HEK293 (cell line): ENCODE measurements around the gene IL25.

Experiments
- CTCF ChIA-PET: fragments of 350-600 bp; formaldehyde crosslinking; extraction: SDS; loops from one replicate; lab custom pipeline; 2021; ENCODE audit warnings: antibody characterized with exemption; lab: Yijun Ruan, JAX
- POLR2A ChIA-PET: fragments of 300-600 bp; formaldehyde crosslinking; extraction: SDS; loops from one replicate; lab custom pipeline; 2020; ENCODE audit warnings: antibody characterized with exemption, inconsistent platforms; lab: Yijun Ruan, JAX
- H3K27ac ChIP-seq: fragments of 200-500 bp; sonication (Bioruptor generic); 2 replicates; pipeline ENCODE4 v1.5.1; 2014; ENCODE audit warnings: low read depth, low read length, control low read depth, inconsistent platforms; ENCODE audit errors: extremely low read depth
- H3K36me3 ChIP-seq, 2 experiments: fragments of 200-500 bp in 1 of 2; sonication (Bioruptor generic) in 1 of 2; 1 replicate in 1 of 2; 2 replicates in 1 of 2; pipeline ENCODE4 v1.5.1; 2014 to 2017; ENCODE audit warnings: inconsistent platforms in 2 of 2, low read length in 2 of 2; ENCODE audit not compliant: control insufficient read depth in 2 of 2, insufficient read depth in 1 of 2
- H3K4me1 ChIP-seq: fragments of 200-500 bp; sonication (Bioruptor generic); 2 replicates; pipeline ENCODE4 v1.5.1; 2014; ENCODE audit warnings: mild to moderate bottlenecking, low read length, inconsistent platforms; ENCODE audit not compliant: control insufficient read depth, insufficient read depth
- H3K4me3 ChIP-seq: 2 replicates; pipeline ENCODE4 v1.5.1; 2011; ENCODE audit warnings: low read depth, mild to moderate bottlenecking, control low read depth, low read length, moderate library complexity
- H3K9me3 ChIP-seq: fragments of 200-500 bp; sonication (Bioruptor generic); 2 replicates; pipeline ENCODE4 v1.5.1; 2014; ENCODE audit warnings: low read depth, low read length, inconsistent platforms; ENCODE audit not compliant: control insufficient read depth, insufficient read depth
- SP2 ChIP-seq: fragments of 450-650 bp; formaldehyde crosslinking; IDR thresholded peaks from 2 replicates; pipeline ENCODE4 v1.5.1; 2016; ENCODE audit warnings: missing biosample characterization, missing genetic modification characterization
- SP7 ChIP-seq: fragments of 450-650 bp; formaldehyde crosslinking; IDR thresholded peaks from 2 replicates; pipeline ENCODE4 v1.5.1; 2016; ENCODE audit warnings: missing biosample characterization, missing genetic modification characterization
- ZBTB20 ChIP-seq: fragments of 450-650 bp; formaldehyde crosslinking; IDR thresholded peaks from 2 replicates; pipeline ENCODE4 v1.5.1; 2016; ENCODE audit warnings: missing biosample characterization, missing genetic modification characterization
- ZNF2 ChIP-seq: fragments of 450-650 bp; formaldehyde crosslinking; IDR thresholded peaks from 2 replicates; pipeline ENCODE4 v1.5.1; 2016; ENCODE audit warnings: missing biosample characterization, missing genetic modification characterization
- ZNF248 ChIP-seq: fragments of 450-650 bp; formaldehyde crosslinking; IDR thresholded peaks from 2 replicates; pipeline ENCODE4 v1.5.1; 2017; ENCODE audit warnings: missing biosample characterization, missing genetic modification characterization
- ZNF416 ChIP-seq: fragments of 450-650 bp; formaldehyde crosslinking; IDR thresholded peaks from 2 replicates; pipeline ENCODE4 v1.5.1; 2016; ENCODE audit warnings: missing biosample characterization, missing genetic modification characterization
- ZNF423 ChIP-seq: fragments of 450-650 bp; formaldehyde crosslinking; IDR thresholded peaks from 2 replicates; pipeline ENCODE4 v1.5.1; 2016; ENCODE audit warnings: missing biosample characterization, missing genetic modification characterization
- ZNF514 ChIP-seq: fragments of 450-650 bp; formaldehyde crosslinking; IDR thresholded peaks from 2 replicates; pipeline ENCODE4 v1.5.1; 2016; ENCODE audit warnings: missing biosample characterization, missing genetic modification characterization
- ZNF843 ChIP-seq: fragments of 450-650 bp; formaldehyde crosslinking; IDR thresholded peaks from 2 replicates; pipeline ENCODE4 v1.5.1; 2016; ENCODE audit warnings: missing biosample characterization, missing genetic modification characterization
- TF ChIP-seq, protein P1 (sequence below): fragments of 450-650 bp; formaldehyde crosslinking; IDR thresholded peaks from 2 replicates; pipeline ENCODE4 v1.5.1; 2016; ENCODE audit warnings: missing biosample characterization, missing genetic modification characterization, low read depth
- TF ChIP-seq, protein P2 (sequence below): fragments of 450-650 bp; formaldehyde crosslinking; IDR thresholded peaks from 2 replicates; pipeline ENCODE4 v1.5.1; 2016; ENCODE audit warnings: missing biosample characterization, missing genetic modification characterization
- TF ChIP-seq, protein P3 (sequence below): fragments of 450-650 bp; formaldehyde crosslinking; IDR thresholded peaks from 2 replicates; pipeline ENCODE4 v1.5.1; 2016; ENCODE audit warnings: missing biosample characterization, missing genetic modification characterization, borderline replicate concordance
- TF ChIP-seq, protein P4 (sequence below): fragments of 450-650 bp; formaldehyde crosslinking; IDR thresholded peaks from 2 replicates; pipeline ENCODE4 v1.5.1; 2016; ENCODE audit warnings: missing biosample characterization, missing genetic modification characterization
- TF ChIP-seq, protein P5 (sequence below): fragments of 450-650 bp; formaldehyde crosslinking; IDR thresholded peaks from 2 replicates; pipeline ENCODE4 v1.5.1; 2016; ENCODE audit warnings: missing biosample characterization, missing genetic modification characterization
- TF ChIP-seq, protein P6 (sequence below): fragments of 450-650 bp; formaldehyde crosslinking; IDR thresholded peaks from 2 replicates; pipeline ENCODE4 v1.5.1; 2016; ENCODE audit warnings: missing biosample characterization, missing genetic modification characterization
- TF ChIP-seq, protein P7 (sequence below): fragments of 450-650 bp; formaldehyde crosslinking; IDR thresholded peaks from 2 replicates; pipeline ENCODE4 v1.5.1; 2016; ENCODE audit warnings: missing biosample characterization, missing genetic modification characterization

Gene IL25

DNA sequence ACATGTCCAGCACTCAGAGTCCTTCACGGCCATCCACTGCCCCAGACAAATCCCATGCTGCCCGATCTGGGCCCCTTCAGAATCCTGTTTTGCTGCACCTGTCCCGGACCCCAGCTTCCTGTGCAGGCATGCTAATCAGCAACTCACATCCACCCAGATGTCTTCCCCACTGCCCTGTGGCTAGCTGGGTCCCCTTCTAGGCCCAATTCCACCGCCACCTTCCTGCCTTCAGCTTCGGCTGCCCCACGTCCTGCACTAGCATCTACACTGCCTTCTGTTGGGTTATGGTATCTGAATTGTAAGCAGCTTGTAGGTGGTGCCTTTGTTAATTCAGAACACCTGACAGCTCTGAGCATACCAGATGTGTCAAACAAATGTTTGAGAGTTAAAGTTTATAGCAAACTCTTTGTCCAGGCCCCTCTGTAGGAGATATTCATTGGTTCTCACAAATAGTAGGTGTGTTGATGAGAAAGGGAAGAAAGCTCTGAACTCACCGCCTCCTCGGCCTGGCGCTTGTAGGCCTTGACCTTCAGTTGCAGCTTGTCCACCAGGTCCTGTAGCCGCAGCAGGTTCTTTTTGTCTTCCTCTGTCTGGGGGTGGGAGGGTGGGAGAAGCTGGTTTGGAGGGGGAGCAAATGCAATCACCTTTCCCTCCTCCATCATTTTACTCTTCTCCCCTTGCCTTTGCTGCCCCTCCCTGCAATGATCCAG lies 10.3 kb downstream of the IL25 start (continued):
- TF ChIP-seq, protein P1, sequence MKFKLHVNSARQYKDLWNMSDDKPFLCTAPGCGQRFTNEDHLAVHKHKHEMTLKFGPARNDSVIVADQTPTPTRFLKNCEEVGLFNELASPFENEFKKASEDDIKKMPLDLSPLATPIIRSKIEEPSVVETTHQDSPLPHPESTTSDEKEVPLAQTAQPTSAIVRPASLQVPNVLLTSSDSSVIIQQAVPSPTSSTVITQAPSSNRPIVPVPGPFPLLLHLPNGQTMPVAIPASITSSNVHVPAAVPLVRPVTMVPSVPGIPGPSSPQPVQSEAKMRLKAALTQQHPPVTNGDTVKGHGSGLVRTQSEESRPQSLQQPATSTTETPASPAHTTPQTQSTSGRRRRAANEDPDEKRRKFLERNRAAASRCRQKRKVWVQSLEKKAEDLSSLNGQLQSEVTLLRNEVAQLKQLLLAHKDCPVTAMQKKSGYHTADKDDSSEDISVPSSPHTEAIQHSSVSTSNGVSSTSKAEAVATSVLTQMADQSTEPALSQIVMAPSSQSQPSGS (tag by site-specific recombination), result no peak
- TF ChIP-seq ZBTB20 (tag by site-specific recombination) (no peak), ZNF514 (tag by site-specific recombination) (no peak)
- TF ChIP-seq, protein P2, sequence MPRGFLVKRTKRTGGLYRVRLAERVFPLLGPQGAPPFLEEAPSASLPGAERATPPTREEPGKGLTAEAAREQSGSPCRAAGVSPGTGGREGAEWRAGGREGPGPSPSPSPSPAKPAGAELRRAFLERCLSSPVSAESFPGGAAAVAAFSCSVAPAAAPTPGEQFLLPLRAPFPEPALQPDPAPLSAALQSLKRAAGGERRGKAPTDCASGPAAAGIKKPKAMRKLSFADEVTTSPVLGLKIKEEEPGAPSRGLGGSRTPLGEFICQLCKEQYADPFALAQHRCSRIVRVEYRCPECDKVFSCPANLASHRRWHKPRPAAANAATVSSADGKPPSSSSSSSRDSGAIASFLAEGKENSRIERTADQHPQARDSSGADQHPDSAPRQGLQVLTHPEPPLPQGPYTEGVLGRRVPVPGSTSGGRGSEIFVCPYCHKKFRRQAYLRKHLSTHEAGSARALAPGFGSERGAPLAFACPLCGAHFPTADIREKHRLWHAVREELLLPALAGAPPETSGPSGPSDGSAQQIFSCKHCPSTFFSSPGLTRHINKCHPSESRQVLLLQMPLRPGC, result no peak
- TF ChIP-seq, all 188 proteins: peak for 0

DNA sequence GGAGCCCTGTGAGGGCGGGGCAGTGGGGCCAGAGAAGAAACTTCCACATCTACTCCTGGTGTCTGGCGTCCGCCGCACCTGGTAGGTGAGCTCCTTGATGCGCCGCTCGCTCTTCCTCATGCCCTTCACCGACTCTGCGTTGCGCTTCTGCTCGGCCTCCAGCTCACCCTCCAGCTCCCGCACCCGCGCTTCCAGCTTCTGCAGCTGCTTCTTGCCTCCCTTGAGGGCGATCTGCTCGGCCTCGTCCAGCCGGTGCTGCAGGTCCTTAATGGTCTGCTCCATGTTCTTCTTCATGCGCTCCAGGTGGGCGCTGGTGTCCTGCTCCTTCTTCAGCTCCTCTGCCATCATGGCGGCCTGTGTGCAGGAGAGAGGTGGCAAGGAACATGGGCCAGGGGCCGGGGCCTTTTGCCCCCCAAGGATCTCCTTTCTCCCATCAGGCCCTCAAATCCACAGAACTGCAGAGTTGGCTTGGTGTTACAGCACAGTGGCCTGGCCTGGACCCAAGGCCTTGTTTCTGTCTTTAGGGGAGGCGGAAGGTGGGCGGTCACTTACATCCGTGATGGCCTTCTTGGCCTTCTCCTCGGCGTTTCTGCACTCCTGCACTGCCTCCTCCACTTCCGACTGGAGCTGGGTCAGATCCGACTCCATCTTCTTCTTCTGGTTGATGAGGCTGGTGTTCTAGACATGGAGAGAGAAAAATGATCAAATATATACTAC lies 11.9 kb downstream of the IL25 start:
- no peaks in the 10 kb centered on the region for H3K9me3 ChIP-seq
- H3K27ac ChIP-seq, result no peak overlapping the region
- CTCF ChIA-PET, result interaction anchor here (0.5 to 1.2 kb wide), 3 partner anchors 82 to 263 kb away, joined by 3 read pairs; no protein-coding TSS in a partner anchor
- TF ChIP-seq, protein P2, result no peak
- TF ChIP-seq ZNF248 (no peak), ZNF423 (tag by site-specific recombination) (no peak), ZNF843 (tag by site-specific recombination) (no peak), ZNF2 (tag by site-specific recombination) (no peak), SP7 (tag by site-specific recombination) (no peak), SP2 (tag by site-specific recombination) (no peak), ZNF416 (no peak)
- TF ChIP-seq, protein P3, sequence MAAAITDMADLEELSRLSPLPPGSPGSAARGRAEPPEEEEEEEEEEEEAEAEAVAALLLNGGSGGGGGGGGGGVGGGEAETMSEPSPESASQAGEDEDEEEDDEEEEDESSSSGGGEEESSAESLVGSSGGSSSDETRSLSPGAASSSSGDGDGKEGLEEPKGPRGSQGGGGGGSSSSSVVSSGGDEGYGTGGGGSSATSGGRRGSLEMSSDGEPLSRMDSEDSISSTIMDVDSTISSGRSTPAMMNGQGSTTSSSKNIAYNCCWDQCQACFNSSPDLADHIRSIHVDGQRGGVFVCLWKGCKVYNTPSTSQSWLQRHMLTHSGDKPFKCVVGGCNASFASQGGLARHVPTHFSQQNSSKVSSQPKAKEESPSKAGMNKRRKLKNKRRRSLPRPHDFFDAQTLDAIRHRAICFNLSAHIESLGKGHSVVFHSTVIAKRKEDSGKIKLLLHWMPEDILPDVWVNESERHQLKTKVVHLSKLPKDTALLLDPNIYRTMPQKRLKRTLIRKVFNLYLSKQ (tag by site-specific recombination), result no peak
- TF ChIP-seq, protein P4, sequence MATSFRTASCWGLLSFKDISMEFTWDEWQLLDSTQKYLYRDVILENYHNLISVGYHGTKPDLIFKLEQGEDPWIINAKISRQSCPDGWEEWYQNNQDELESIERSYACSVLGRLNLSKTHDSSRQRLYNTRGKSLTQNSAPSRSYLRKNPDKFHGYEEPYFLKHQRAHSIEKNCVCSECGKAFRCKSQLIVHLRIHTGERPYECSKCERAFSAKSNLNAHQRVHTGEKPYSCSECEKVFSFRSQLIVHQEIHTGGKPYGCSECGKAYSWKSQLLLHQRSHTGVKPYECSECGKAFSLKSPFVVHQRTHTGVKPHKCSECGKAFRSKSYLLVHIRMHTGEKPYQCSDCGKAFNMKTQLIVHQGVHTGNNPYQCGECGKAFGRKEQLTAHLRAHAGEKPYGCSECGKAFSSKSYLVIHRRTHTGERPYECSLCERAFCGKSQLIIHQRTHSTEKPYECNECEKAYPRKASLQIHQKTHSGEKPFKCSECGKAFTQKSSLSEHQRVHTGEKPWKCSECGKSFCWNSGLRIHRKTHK, result no peak
- TF ChIP-seq, protein P5, sequence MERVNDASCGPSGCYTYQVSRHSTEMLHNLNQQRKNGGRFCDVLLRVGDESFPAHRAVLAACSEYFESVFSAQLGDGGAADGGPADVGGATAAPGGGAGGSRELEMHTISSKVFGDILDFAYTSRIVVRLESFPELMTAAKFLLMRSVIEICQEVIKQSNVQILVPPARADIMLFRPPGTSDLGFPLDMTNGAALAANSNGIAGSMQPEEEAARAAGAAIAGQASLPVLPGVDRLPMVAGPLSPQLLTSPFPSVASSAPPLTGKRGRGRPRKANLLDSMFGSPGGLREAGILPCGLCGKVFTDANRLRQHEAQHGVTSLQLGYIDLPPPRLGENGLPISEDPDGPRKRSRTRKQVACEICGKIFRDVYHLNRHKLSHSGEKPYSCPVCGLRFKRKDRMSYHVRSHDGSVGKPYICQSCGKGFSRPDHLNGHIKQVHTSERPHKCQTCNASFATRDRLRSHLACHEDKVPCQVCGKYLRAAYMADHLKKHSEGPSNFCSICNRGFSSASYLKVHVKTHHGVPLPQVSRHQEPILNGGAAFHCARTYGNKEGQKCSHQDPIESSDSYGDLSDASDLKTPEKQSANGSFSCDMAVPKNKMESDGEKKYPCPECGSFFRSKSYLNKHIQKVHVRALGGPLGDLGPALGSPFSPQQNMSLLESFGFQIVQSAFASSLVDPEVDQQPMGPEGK, result no peak
- TF ChIP-seq, protein P6, sequence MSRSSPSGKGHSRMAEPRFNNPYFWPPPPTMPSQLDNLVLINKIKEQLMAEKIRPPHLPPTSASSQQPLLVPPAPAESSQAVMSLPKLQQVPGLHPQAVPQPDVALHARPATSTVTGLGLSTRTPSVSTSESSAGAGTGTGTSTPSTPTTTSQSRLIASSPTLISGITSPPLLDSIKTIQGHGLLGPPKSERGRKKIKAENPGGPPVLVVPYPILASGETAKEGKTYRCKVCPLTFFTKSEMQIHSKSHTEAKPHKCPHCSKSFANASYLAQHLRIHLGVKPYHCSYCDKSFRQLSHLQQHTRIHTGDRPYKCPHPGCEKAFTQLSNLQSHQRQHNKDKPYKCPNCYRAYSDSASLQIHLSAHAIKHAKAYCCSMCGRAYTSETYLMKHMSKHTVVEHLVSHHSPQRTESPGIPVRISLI (tag by site-specific recombination), result no peak
- TF ChIP-seq, protein P7, sequence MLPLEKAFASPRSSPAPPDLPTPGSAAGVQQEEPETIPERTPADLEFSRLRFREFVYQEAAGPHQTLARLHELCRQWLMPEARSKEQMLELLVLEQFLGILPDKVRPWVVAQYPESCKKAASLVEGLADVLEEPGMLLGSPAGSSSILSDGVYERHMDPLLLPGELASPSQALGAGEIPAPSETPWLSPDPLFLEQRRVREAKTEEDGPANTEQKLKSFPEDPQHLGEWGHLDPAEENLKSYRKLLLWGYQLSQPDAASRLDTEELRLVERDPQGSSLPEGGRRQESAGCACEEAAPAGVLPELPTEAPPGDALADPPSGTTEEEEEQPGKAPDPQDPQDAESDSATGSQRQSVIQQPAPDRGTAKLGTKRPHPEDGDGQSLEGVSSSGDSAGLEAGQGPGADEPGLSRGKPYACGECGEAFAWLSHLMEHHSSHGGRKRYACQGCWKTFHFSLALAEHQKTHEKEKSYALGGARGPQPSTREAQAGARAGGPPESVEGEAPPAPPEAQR (tag by site-specific recombination), result no peak
- no peaks in the 10 kb centered on the region for H3K4me1 ChIP-seq
- POLR2A ChIA-PET, result no interaction called here
- H3K4me3 ChIP-seq, result no peak overlapping the region
- H3K36me3 ChIP-seq, result no peaks in the 10 kb centered on the region
